ENCODE data around the gene EGFR. TPM values are rescaled to one million over a fixed set of nuclear protein-coding genes. Genes with fewer than 3 reads are reported as not detected.

The EGFR gene
- polyA plus RNA-seq, 3 donors: 32.0 to 35.6 (median 32.0) TPM

- no peak for DNase-seq
Observed at GRCh38 chr7:55099066-55099820, 80.4 kb downstream of the EGFR start.

DNA sequence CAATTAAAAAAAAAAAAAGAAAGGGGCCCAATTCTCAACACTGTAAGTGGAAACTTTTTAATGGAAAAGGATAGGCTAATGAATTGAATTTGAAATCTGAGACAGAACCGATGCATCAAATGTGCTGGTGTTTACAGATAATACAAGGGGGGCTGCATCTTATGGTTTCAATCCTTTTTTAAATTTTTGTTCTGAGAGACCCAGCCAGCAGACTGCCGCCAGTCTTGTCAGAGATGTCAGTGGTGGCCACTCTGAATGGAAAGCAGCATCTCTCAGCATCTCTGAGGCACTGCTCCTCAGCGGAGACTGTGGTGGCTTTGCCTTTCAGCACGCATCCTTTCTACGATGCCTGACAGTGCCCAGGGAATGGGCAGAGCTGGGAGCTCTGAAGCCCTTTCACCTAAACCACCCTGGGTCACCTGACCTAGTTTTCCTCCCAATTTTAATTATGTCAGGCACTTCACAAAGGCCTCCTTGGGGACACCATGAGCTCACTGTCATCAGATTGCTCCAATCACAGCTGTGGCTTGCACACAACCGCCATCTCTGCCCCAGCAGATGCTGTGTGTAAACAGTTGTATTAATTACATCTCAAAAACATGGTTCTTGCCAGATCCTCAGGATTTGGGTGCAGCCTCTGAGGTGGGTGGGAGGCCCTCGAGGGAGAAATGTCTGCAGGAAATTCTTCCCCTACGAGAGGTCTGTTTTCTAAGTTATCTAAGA, 81.2 kb downstream of the EGFR start:
- no peak for DNase-seq

DNA sequence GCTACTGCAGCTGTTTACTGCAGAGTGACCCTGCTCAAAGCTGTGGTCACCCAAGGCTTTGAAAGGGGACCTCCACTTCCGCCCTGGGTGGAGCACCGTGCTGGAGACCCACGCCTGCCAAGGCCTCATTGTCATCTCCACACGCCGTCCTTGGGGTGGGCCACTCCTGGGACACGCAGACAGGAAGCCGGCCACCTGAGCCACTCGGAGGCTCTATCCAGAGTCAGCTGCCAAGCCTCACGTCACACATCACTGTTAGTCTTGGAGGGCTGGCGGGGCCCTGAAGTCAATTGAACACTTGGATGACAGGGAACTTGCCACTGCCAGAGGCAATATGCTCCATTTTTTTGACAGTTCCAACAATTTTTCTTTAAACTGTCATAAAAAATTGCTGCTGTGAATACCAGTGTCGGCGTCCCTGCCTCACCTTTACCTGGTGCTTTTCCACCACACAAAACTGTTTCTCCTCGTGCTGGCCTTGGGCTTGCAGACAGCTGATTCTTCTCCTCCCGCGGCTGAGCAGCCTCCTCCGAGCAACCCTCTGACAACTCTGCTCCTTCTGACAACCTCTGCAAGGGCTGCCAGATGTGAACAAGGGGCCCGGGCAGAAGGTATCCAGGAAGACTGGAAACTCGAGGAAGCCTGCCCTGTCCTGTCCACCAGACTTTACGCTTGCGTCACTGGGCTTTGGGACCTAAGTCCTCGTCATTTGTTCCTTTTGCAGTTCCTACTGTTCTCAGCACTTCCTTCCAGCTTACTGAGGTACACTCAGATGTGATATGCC, 81.9 kb downstream of the EGFR start:
- no peak for DNase-seq

GRCh38 chr7:55101359-55101758, 82.5 kb downstream of the EGFR start:
- DNase-seq: no peak

GRCh38 chr7:55104123-55104522, 85.3 kb downstream of the EGFR start:
- DNase-seq: no peak

- no peak for DNase-seq
Observed at GRCh38 chr7:55104712-55105433, 86.1 kb downstream of the EGFR start.

GRCh38 chr7:55105952-55106351, 87.1 kb downstream of the EGFR start:
- no peak for DNase-seq

DNA sequence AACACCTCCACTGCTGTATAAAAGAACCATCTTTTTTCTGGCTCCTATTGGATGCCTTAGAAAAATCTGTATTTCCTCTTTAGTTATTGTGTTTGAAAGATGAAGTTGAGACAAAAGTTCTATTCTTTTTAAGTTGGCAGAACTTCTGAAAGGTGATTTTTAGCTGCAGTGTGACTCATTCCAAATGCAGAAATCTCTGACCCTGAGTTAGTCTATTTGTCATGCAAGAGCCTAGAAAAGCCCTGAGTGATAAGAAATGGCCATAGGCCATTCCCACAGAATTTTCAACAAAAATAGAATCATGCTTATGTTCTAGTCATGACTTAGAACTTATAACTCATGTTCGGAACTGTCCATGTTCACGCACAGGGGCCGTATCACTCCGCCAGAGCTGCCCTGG, 89.1 kb downstream of the EGFR start:
- DNase-seq: no peak

- DNase-seq: no peak
Observed at GRCh38 chr7:55108401-55108800, 89.6 kb downstream of the EGFR start.

DNA sequence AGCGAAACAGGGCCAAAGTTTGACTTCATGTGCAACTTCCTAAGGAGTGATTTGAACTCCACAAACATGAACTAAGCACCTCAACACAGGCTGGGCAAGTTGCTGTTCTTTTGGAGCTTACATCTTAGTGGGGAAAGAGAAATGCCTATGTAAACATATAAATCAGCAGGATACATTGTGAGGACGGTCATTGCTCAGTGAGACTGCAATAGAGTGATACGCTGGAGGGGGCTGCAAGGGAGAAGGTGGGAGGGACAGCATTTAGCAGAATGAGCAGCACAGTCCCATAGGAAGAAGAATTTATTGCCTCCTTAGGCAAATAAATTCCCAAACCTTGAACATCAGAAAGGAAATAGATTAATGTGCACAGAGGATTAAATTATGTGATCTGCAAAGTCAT, 90.0 kb downstream of the EGFR start:
- no peak for DNase-seq

GRCh38 chr7:55109404-55110167, 90.8 kb downstream of the EGFR start:
- DNase-seq: no peak

GRCh38 chr7:55110282-55110992, 91.6 kb downstream of the EGFR start:
- DNase-seq: no peak

DNA sequence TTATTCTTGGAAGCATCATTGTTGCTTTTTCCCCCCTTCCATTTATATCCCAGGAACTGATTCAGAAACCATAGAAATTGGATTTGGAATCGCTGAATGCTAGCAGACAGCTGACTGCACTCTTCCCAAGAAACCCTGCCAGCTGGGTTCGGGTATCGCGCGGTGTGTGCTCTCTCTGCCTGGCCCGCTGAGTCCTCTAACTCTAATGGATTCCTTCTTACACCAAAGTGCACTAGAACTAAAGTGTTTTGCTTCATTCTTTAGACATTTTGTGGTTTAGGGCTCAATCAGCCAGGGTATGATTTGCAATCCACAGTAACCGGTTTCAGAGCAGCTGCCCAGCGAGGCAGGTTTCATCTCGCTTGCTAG, 92.2 kb downstream of the EGFR start:
- DNase-seq: no peak

DNA sequence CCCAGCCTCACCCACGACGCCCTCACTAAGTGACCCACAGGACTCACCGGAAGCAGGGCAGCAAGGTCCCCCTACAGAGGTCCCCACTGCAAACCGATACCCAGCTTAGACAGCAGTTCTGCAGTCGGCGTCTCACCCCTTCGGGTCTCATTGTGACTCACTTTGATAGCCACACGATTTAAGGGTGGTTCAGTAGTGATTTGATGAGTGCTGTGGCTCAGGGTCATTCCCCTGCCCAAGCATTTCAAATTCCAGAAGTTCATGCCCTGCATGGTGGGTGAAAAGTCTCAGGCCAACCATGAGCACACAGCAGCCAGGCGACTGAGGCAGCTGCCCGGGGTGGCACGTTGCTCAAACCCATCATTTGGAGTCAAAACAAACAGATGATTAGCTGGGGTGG, 93.2 kb downstream of the EGFR start:
- DNase-seq: no peak

DNA sequence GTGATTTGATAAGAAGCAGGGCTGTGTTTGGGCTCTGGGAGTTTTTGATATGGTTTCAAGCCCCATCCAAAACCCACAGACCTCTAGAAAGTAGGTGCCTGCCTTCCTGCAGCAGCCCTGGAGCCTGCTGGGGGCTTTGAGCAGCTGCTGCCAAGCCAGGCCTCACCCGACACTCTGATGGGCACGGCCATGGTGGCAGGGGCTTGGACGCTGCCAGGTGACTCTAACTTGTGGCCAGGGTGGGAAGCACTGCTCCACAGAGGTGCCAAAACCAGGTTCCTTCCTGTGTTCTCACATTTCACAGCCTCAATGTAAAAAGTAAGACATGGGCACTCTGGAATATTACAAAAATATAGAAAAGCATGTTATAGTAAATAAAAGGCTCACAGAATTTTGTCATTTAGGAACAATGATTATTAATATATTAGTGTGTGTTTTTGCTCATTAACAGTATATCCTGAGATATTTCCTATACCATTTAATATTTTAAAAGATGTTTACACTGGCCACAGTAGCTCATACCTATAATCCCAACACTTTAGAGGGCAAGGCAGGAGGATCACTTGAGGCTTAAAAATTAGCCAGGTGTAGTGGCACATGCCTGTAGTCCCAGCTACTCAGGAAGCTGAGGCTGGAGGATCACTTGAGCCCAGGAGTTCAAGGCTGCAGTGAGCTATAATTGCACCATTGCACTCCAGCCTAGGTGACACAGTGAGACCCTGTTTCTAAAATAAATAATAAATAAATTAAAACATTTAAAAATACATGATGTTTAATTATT, 95.1 kb downstream of the EGFR start:
- DNase-seq: no peak

GRCh38 chr7:55117286-55117685, 98.5 kb downstream of the EGFR start:
- DNase-seq: no peak

DNA sequence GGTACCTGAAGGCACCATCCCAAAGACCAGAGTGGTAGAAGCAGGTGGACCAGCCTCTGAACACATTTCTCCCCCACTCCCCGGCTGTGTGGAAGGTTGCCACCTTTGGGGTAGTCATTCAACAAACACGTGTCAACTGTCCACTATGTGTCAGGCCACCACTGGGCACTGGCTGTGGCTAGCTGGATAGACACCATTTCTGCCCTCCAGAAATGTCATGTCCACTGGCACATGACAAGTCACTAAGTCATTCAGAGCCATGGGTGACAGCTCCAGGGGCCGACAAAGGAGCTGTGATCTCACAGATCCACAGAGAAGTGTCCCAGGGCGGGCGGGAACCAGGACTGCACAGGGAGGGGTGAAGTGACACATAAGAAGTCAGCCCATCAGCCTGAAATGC, 99.6 kb downstream of the EGFR start:
- DNase-seq: no peak

DNA sequence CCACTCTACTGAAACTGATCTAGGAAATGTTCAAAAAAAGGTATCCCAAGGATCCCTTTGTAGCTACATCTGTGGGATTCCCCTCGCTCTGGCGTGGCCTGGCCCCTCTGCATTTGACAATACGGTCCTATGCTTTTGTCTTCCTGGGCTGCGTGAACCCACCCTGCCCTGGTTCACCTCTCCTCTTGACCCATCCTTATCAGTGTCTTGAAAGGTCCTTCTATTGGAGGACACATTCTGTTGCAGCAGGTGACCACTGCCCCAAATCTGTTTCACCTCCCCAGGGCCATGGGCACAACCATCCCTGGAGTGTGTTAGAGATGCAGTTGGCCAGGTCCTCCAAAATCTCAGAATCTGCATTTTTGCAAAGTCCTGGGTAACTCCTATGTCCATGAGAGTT, 100.8 kb downstream of the EGFR start:
- no peak for DNase-seq

GRCh38 chr7:55120074-55120473, 101.3 kb downstream of the EGFR start:
- DNase-seq: no peak
